Measurements from ENCODE around the gene SYCE1.

GRCh38 chr10:133590970-133591359, 25.6 kb upstream of the SYCE1 start:
- no peak for TF ChIP-seq CTCF (IDR thresholded peaks at IDR 0.05)
- no peak for TF ChIP-seq EZH2 (IDR thresholded peaks at IDR 0.05; ENCODE audit: borderline replicate concordance, insufficient read depth, low read depth, low read length, poor library complexity, severe bottlenecking)

All from B cell (primary cell).